ENCODE data around the gene SLC25A39. TPM values are rescaled to one million over a fixed set of nuclear protein-coding genes. Genes with fewer than 3 reads are reported as not detected.
"Not testable (repeated sequence)": the region's sequence is repeated elsewhere in the genome, so short reads cannot be mapped to it uniquely, and the experiment has no call there.

The SLC25A39 gene, protein sequence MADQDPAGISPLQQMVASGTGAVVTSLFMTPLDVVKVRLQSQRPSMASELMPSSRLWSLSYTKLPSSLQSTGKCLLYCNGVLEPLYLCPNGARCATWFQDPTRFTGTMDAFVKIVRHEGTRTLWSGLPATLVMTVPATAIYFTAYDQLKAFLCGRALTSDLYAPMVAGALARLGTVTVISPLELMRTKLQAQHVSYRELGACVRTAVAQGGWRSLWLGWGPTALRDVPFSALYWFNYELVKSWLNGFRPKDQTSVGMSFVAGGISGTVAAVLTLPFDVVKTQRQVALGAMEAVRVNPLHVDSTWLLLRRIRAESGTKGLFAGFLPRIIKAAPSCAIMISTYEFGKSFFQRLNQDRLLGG
- total RNA-seq = 10 to 100 TPM; 47.0 to 56.9 TPM
- long read RNA-seq, donor 1, transcript SLC25A39-201 (12 exons, 1,607 nt) = major isoform, 38 of 49 reads
- long read RNA-seq, donor 1, partial matches to known transcripts = 3 of 49 reads
- long read RNA-seq, donor 1, other reads (novel, unspliced or antisense) = 5 of 49 reads
- long read RNA-seq, donor 2, transcript SLC25A39-201 (12 exons, 1,607 nt) = major isoform, 289 of 409 reads
- long read RNA-seq, donor 2, transcript SLC25A39-202 (12 exons, 1,565 nt) = minor isoform, 50 of 409 reads
- long read RNA-seq, donor 2, transcript SLC25A39-203 (11 exons, 1,274 nt) = minor isoform, 5 of 409 reads
- long read RNA-seq, donor 2, transcript SLC25A39-212 (12 exons, 1,542 nt) = minor isoform, 10 of 409 reads
- long read RNA-seq, donor 2, partial matches to known transcripts = 16 of 409 reads
- long read RNA-seq, donor 2, other reads (novel, unspliced or antisense) = 39 of 409 reads

DNA sequence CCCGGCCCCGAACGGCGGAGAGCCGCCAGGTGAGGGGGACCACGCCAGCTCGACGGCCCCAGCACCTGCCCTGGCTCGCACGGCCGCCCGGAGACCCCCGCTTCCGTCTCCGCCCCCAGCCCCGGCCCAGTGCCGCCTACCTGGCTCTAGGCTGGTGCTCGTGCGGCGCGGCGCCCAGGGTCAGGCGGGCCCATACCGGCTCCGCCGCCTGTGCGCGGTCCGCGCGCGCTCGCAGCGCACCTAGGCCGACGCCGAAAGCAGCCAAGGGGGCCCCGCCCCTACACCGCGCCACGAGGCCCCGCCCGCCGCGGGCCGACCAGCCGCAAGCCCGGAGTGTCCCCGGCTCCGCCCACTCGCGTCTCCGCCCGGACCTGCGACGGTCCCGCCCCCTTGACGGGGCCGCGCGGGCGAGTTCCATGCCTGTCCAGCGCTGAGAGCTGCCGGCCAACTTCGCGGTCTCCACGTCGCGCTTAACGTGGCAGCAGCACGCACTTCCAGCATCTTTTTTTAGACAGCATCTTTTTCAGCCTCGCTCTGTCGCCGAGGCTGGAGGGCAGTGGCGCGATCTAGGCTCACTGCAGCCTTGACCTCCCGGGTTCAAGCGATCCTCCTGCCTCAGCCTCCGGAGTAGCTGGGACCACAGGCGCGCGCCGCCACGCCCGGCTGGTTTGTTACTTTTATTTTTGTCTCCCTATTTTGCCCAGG, at the start of gene SLC25A39:
Gene SLC25A39 (minus strand): TSS at position 253 of the 705 bp plus-strand sequence. CDS start 1,261 bp downstream, outside the sequence.
- intact Hi-C loops (cut with DNase I) = loop anchor here in 1 of 2 donors (2.0 kb wide), 1 partner anchor 112 kb away; no protein-coding TSS in a partner anchor

DNA sequence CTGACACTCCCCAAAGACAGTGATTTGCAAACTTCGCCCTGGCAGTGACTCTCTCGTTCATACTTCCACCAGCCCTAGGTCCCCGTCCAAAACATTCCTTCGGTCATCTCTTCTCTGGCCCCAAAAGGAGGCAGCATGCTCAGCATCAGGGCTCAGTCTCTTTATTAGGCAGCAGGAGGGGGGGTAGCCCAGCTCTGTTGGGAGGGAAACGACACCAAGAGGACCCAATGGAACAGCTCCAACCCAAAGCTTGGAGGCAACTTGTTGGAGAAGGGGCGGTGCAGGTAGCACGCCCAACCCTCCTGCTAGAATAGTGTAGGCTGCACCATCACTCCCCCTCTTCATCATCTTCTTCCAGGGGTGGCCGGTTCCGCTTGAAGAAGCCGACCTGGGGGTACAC, 47.4 kb upstream of the SLC25A39 start:
- intact Hi-C loops (cut with DNase I) = no loop called here
- no peak for DNase-seq (ENCODE audit: low spot score)

More for the DNA sequence above, at the start of gene SLC25A39:
- peak; percentile 99 for DNase-seq (ENCODE audit: low spot score)

DNA sequence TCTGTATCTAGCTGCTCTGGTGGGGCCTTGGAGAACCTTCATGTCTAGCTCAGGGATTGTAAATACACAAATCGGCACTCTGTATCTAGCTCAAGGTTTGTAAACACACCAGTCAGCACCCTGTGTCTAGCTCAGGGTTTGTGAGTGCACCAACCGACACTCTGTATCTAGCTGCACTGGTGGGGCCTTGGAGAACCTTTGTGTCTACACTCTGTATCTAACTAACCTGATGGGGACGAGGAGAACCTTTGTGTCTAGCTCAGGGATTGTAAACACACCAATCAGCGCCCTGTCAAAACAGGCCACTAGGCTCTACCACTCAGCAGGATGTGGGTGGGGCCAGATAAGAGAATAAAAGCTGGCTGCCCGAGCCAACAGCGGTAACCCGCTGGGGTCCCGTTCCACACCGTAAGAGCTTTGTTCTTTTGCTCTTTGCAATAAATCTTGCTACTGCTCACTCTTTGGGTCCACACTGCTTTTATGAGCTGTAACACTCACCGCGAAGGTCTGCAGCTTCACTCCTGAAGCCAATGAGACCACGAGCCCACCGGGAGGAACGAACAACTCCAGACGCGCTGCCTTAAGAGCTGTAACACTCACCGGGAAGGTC, 44.9 kb upstream of the SLC25A39 start:
- intact Hi-C loops (cut with DNase I) = loop anchor here in 1 of 2 donors (1.0 kb wide), 1 partner anchor 24 kb away; the partner anchor contains the start of gene GRN
- not testable (repeated sequence) for DNase-seq (ENCODE audit: low spot score)

DNA sequence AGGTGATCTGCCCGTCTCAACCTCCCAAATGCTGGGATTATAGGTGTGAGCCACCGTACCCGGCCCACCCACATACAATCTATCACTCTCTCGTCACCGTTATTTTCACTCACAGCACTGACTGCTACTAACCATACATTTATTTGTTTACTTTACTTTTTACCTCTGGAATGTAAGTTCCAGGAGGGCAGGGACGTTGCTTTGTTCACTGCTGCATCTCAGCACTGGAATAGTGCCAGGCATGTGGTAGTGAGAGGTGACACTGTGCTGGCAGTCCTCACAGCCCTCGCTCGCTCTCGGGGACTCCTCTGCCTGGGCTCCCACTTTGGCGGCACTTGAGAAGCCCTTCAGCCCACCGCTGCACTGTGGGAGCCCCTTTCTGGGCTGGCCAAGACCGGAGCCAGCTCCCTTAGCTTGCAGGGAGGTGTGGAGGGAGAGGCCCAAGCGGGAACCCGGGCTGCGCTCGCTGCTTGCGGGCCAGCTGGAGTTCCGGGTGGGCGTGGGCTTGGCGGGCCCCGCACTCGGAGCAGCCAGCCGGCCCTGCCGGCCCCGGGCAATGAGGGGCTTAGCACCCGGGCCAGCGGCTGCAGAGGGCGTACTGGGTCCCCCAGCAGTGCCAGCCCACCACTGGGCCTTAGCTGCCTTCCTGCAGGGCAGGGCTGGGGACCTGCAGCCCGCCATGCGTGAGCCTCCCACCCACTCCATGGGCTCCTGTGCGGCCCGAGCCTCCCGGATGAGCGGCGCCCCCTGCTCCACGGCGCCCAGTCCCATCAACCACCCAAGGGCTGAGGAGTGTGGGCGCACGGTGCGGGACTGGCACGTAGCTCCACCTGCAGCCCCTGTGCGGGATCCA, 44.0 kb upstream of the SLC25A39 start:
- DNase-seq (ENCODE audit: low spot score) = not testable (repeated sequence)
- intact Hi-C loops (cut with DNase I) = loop anchor here in 1 of 2 donors (1.0 kb wide), 1 partner anchor 23 kb away; the partner anchor contains the start of gene GRN

DNA sequence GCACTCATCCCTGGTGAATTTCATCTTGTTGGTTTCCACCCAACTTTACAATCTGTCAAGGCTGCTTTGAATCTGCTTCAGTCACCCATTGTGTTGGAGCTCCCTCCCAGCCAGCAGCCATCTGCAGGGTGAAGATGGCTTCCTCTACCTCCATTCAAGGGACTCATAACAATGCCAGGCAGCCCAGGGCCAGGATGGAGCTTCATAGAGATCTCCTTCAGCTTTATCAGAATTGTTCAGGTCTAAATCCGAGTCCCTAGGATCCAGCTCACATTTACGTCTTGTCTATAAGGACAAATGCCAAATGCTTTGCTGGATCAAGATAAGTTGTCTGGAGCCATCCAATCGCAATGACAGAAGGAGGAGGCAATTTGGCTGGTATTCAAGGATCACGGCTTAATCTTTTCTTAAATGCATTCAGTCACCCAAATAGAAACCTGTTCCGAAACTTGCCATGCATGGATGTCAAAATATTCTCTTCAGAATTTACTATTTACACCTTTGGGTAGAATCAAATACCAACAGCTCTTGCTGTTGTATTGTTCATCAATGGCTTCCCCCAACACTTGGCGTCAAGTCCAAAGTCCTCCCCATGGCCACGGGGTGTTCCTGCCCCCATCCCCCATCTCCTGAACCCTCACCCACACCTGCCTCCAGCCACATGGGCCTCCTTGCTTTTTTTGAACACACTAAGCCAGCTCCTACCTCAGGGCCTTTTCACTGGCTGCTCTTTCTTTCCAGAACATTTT, 42.8 kb upstream of the SLC25A39 start:
- intact Hi-C loops (cut with DNase I) = no loop called here
- DNase-seq (ENCODE audit: low spot score) = no peak

DNA sequence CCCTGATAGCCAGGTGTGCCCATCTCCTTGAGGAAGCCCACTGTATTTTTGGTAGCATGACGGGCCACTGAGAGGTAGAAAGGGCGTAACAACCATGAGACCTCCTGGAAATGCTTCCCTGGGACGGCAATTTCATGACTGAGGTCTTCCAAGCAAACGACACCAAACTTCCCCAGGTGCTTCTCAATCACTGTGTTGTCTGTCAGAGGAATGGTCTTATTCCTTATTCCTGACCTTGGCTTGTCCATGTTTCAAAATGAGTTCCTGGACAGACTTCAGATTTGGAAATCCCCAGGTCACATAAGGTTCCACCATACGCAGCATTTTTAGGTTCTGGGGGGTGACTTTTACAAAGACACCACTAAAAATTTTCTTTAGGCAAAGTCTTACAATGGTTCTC, 40.4 kb upstream of the SLC25A39 start:
- DNase-seq (ENCODE audit: low spot score); intact Hi-C loops (cut with DNase I): not testable (repeated sequence)

DNA sequence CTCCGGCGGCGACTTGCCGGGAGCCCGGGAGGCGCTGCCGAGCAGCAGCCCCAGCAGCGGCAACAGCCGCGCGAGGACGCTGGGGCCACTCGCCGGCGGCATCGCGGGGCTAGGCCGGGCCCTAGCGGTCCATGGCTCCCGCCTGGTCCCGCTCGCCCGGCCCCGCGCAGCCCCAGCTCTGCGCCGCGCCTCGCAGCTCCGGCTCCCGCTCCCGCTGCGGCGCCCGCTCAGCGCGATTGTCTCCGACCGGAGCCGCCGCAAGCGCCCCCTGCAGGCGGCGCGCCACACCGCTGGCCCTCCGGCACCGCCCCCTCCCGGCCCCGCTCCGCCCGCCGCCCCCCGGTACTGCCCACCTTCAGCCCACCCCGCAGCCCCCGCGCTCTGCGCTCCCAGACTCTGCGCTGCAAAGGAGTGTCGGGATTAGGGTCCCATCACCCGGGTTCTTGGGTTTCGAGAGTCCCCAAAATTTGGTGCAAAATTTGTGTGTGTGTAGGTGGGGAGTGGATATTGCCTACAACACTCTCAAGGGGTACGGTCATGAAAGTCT, 39.1 kb upstream of the SLC25A39 start, which contains the start of gene FAM171A2:
Gene FAM171A2 (minus strand): TSS at position 241 of the 547 bp plus-strand sequence. CDS start 139 bp downstream, at position 102.
- intact Hi-C loops (cut with DNase I) = no loop called here
- DNase-seq (ENCODE audit: low spot score) = no peak

DNA sequence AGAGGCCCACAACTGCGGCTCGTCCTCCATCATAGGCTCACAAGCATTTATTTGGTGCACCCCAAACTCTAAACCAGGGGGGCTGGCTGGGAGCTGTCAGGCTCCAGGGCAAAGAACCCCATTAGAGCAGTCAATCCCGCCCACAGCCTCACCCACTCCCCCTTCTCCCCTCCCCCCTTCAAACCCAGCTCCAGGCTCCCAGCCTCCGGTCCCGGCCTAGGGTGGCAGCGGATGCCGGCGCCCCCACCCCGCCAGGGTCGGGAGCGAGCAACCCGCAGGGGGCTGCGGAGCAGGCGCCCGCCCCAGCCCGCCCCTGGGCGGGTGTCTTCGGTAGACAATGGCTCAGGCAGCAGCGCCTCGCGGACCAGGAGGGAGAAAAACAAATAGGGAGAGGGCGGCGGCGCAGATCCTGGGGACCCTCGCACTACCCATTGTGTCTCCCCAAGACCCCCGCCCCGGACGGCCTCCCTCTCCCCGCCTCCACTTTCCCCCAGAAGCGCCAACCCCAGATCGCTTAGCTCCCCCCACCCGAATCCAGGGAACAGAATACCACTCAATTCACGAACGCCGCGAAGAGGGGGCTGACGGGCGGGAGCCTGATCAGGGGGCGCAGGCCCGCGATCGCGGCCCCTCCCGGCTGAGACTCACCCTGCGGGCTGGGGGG, 38.5 kb upstream of the SLC25A39 start:
- no peak for DNase-seq (ENCODE audit: low spot score)

DNA sequence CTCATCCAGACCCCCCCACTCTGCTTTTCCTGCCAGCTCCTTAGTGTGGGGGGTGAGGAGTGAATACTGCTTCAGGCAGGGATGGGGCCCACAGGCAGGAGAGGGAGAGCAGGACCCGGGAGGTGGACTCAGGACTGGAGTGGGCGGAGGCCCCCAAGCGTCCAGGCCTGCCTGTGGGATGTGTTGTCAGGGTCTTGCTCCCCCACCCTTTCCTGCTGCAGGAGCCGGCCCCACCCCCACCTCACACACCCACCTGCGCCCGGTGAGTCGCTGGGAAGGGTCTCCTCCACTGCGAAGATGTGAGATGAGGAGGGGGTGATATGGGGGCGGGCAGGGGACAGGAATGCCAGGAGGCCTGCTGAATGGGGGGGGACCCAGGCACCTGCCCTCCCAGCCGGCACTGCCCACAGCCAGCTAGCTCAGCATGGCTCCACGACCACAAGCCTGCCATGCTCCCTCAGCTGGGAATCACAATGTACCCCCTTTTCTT, 37.9 kb upstream of the SLC25A39 start:
- no peak for DNase-seq (ENCODE audit: low spot score)

More for the DNA sequence above, 38.5 kb upstream of the SLC25A39 start:
- intact Hi-C loops (cut with DNase I) = no loop called here

DNA sequence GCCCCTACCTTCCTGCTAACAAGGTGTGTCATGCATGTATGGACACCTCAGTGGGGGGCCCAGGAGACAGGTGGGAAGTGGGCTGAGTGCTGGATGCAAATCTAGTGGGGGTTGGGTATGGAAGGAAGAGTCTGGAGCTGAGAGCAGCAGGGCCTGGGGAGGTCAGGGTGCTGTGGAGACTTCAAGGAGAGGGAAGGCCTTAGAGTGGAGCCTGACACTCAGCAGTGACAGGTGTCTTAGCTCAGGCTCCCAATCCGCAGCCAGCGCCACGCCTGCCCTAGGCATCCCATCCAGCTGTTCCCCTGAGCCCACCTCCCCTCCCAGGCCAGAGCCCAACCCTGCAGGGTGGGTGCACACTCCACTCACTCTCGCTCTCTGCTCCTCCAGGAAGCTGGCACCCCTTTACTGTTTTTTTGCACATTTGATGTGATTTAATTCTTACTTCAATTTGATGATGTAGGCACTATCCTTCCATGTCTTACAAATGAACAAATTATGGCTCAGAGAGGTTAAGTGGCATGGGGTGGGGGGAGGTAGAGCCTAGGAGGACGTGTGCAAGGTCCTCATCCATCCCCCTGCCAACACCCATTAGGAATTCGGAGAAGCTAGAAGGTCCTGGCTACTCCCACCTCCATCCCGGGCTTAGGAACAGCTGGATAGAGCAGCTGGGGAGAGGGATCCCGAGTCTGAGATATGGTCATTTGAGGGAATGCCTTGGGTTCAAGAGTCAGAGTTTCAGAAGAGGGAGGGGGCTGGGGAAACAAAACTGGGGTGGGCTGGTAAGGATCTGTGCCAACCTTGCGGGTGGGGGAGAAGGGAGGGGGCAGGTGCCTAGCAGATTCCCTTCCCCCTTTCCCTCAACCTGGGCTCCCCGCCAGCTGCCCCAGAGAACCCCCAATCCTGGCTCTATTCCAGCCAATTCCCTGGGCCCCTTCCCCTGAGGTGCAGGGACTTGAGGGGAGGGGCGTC, 37.0 kb upstream of the SLC25A39 start:
- intact Hi-C loops (cut with DNase I) = no loop called here
- DNase-seq (ENCODE audit: low spot score) = no peak

More for the DNA sequence above, 37.9 kb upstream of the SLC25A39 start:
- intact Hi-C loops (cut with DNase I) = no loop called here

DNA sequence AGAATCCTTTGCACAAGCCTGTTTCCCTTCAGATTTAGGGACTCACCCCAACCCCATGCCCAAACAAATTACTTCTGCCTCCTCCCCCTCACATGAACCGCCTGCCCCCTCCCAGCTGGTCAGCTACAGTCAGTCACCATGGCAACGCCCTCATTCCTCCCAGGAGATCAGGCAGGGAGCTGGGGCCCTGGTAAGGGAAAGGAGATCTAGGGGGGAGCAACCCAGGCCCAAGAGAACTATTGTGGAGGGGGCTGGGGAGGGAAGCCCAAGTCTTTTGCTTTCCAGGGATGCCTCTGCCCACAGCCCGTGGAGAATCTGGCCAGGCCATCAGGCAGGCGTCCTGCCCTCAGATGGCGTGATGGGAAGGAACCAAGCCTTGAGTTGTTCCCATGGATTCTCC, 36.2 kb upstream of the SLC25A39 start:
- intact Hi-C loops (cut with DNase I) = no loop called here
- DNase-seq (ENCODE audit: low spot score) = no peak

DNA sequence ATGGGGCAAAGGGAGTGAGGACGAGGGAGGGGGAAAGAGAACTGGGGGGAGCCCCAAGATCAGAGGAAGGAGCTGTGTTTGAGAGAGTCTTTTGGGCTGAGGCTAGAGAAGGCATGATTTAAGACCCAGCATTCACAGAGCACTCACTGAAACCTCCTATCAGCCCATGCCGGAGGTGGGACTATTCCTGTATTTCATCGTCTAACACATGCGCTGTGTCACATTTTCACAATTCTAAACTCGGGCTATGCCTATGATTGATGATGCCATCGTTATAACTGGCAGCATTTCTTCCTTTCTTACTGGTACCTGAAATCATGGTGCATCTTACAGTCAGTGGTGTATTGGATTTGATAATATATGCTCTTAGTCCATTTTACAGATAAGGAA, 35.5 kb upstream of the SLC25A39 start:
- intact Hi-C loops (cut with DNase I) = no loop called here
- no peak for DNase-seq (ENCODE audit: low spot score)

DNA sequence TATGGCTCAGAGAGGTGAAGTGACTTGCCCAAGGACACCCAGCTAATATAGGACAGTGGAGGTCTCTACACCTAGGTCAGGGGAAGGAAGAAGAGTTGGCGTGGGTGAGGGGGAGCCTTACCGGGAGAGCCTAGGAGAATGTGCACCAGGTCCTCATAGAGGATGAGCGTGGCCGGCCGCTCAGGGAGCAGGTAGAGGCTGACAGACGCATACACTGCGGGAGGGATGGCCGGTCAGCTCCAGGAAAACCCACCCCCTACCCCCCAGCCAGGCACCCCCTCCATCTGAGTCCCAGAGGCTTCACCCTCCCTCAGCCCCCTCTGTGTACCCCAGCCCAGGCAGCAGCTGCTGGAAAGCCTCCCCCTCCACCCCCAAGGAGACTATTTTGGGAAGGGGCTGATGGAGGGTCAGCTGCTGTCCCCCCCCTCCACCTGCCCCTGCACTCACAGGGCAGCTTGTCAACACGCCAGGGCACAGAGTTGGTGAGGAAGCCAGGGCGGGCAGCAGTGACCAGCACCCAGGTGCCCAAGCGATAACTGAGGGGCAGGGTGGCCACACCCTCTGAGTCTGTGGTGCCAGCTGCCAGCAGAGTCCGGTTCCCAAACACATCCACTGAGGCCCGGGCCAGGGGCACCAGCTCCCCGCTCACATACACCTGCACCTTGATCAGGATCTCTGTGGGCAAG, 35.0 kb upstream of the SLC25A39 start:
- DNase-seq (ENCODE audit: low spot score) = no peak
- intact Hi-C loops (cut with DNase I) = no loop called here

DNA sequence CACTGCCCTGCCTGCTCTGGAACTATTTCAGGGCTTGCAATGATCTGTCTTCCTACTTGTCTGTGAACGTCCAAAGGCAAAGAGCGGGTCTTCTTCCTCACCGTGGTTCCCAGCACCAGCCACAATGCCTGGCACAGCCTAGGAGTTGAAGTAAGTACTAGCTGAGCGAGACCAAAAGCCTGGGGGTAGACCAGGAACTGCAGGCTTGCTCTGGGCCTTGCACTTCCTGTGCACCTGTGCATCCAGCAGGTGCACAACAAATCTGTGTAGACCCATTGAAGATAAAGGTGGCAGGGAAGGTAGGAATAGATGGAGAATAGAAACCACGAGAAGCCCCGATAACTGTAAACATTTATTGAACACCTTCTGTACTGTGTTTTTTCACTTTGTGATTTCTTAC, 34.4 kb upstream of the SLC25A39 start:
- intact Hi-C loops (cut with DNase I) = no loop called here
- DNase-seq (ENCODE audit: low spot score) = no peak

DNA sequence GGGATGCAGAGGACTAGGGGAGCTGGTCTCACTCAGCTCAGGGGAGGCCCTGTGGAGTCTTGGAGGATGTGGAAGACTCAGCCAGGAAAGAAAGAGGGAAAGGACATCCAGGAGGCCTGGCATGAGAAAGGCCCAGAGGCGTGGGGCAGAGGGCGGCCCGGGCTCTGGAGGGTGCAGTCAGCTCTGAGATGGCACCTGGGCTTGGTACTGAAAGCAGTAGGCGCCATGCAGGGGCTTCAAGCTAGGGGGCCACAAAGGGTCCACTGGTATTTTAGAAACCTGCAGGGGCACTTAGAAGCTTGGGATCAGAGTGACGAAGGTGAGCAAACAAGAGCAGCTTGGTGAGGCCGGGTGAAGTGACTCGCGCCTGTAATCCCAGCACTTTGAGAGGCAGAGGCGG, 33.4 kb upstream of the SLC25A39 start:
- no peak for DNase-seq (ENCODE audit: low spot score)
- intact Hi-C loops (cut with DNase I) = no loop called here
